A549 (cell line): ENCODE results near the gene RAP1B. TPM values are rescaled to one million over a fixed set of nuclear protein-coding genes. Genes with fewer than 3 reads are reported as not detected.

Experiments
- ATAC-seq, 2 experiments: fragments of 200-7000 bp in 1 of 2; fragments of >200 bp in 1 of 2; cut with Nextera tagmentation in 1 of 2; cut with Tn5 transposase in 1 of 2; 3 replicates each; pipeline versions ENCODE4 v1.8.0 to v1.9.1; 2018 to 2020; ENCODE audit warnings: mild to moderate bottlenecking in 1 of 2, moderate library complexity in 1 of 2
- CTCF ChIA-PET: fragments of 300-600 bp; sonication (Branson Sonifier 250); formaldehyde crosslinking; extraction: SDS; loops from one replicate; lab custom pipeline; 2021; ENCODE audit warnings: antibody characterized with exemption, inconsistent platforms; lab: Yijun Ruan, JAX
- POLR2A ChIA-PET: fragments of 350-600 bp; formaldehyde crosslinking; extraction: SDS; loops from one replicate; lab custom pipeline; 2021; ENCODE audit warnings: antibody characterized with exemption, inconsistent platforms; lab: Yijun Ruan, JAX
- DNase-seq, 2 experiments: peaks; one replicate each; pipeline versions ENCODE4 v3.0.0 to v3.0.0-alpha.2; 2011 to 2016; ENCODE audit warnings: low read depth in 1 of 2, low spot score in 1 of 2
- FAIRE-seq: peaks from 2 replicates; lab custom pipeline; 2011; peaks lifted over from hg19 to GRCh38; lab: Jason Lieb, UNC
- H3K27ac ChIP-seq, 2 experiments: fragments of >200 bp; sonication (Bioruptor Twin); formaldehyde crosslinking; 3 replicates each; pipeline ENCODE4 v1.5.1; 2016 to 2017
- H3K4me1 ChIP-seq: fragments of >200 bp; sonication (Bioruptor Twin); formaldehyde crosslinking; 3 replicates; pipeline ENCODE4 v1.6.1; 2016
- H3K4me2 ChIP-seq: fragments of >200 bp; sonication (Bioruptor Twin); formaldehyde crosslinking; 3 replicates; pipeline ENCODE4 v1.6.1; 2016
- H3K4me3 ChIP-seq: fragments of >200 bp; sonication (Bioruptor Twin); formaldehyde crosslinking; 3 replicates; pipeline ENCODE4 v1.5.1; 2016
- H3K9me3 ChIP-seq: fragments of >200 bp; sonication (Bioruptor Twin); formaldehyde crosslinking; 3 replicates; pipeline ENCODE4 v1.6.1; 2016
- ATOH8 ChIP-seq: fragments of 250-450 bp; sonication (Bioruptor Pico); IDR thresholded peaks from 2 replicates; pipeline ENCODE4 v1.5.0; 2020; ENCODE audit warnings: low read depth, mild to moderate bottlenecking, moderate library complexity
- BCL3 ChIP-seq: fragments of >200 bp; sonication (Bioruptor Twin); formaldehyde crosslinking; IDR thresholded peaks from 3 replicates; pipeline ENCODE4 v1.6.1; 2016
- BHLHE40 ChIP-seq: IDR thresholded peaks from 2 replicates; pipeline ENCODE4 v1.6.1; 2012; ENCODE audit warnings: low read depth, low read length, inconsistent platforms
- CEBPB ChIP-seq, 2 experiments: fragments of >200 bp in 1 of 2; sonication (Bioruptor Twin) in 1 of 2; formaldehyde crosslinking in 1 of 2; IDR thresholded peaks; 2 replicates each; pipeline ENCODE4 v1.6.1; 2012 to 2016
- CHD2 ChIP-seq: fragments of 150-350 bp; IDR thresholded peaks from 2 replicates; pipeline ENCODE4 v1.6.1; 2014; ENCODE audit warnings: low read length; ENCODE audit not compliant: partially characterized antibody
- CHD4 ChIP-seq: fragments of 200-600 bp; sonication (generic); IDR thresholded peaks from 2 replicates; pipeline ENCODE4 v1.6.1; 2016; ENCODE audit warnings: antibody characterized with exemption, mild to moderate bottlenecking, borderline replicate concordance
- EHF ChIP-seq: fragments of 250-450 bp; sonication (Bioruptor Pico); IDR thresholded peaks from 2 replicates; pipeline ENCODE4 v1.5.0; 2020; ENCODE audit warnings: mild to moderate bottlenecking
- HES2 ChIP-seq: fragments of >200 bp; sonication (Bioruptor Twin); formaldehyde crosslinking; IDR thresholded peaks from 2 replicates; pipeline ENCODE4 v1.6.1; 2016
- HMGXB4 ChIP-seq: fragments of 250-450 bp; sonication (Bioruptor Pico); IDR thresholded peaks from 2 replicates; pipeline ENCODE4 v1.5.0; 2021; ENCODE audit warnings: mild to moderate bottlenecking, moderate library complexity, borderline replicate concordance
- HOXB13 ChIP-seq: fragments of 250-450 bp; sonication (Bioruptor Pico); IDR thresholded peaks from 2 replicates; pipeline ENCODE4 v1.5.0; 2020; ENCODE audit warnings: low read depth, mild to moderate bottlenecking, moderate library complexity
- JUNB ChIP-seq: fragments of >200 bp; sonication (Bioruptor Twin); formaldehyde crosslinking; IDR thresholded peaks from 2 replicates; pipeline ENCODE4 v1.6.1; 2016
- NFE2L2 ChIP-seq: fragments of 150-350 bp; conservative IDR thresholded peaks from 2 replicates; pipeline ENCODE4 v1.6.1; 2014; ENCODE audit warnings: low read length
- NPAS2 ChIP-seq: fragments of 250-450 bp; sonication (Bioruptor Pico); IDR thresholded peaks from 2 replicates; pipeline ENCODE4 v1.8.0; 2022; ENCODE audit warnings: mild to moderate bottlenecking, moderate library complexity, borderline replicate concordance
- NR3C1 ChIP-seq: fragments of >200 bp; sonication (Bioruptor Twin); formaldehyde crosslinking; IDR thresholded peaks from 3 replicates; pipeline ENCODE4 v1.6.1; 2017
- PHF8 ChIP-seq: fragments of 200-600 bp; sonication (generic); IDR thresholded peaks from 2 replicates; pipeline ENCODE4 v1.6.1; 2016; ENCODE audit warnings: low read depth, mild to moderate bottlenecking, antibody characterized with exemption, moderate library complexity, borderline replicate concordance
- POLR2AphosphoS2 ChIP-seq: conservative IDR thresholded peaks from 2 replicates; pipeline ENCODE4 v1.6.1; 2012; ENCODE audit warnings: low read length, improper control_type of control experiment, inconsistent platforms
- RARB ChIP-seq: fragments of 250-450 bp; sonication (Bioruptor Pico); IDR thresholded peaks from 2 replicates; pipeline ENCODE4 v1.8.0; 2021; ENCODE audit warnings: mild to moderate bottlenecking, moderate library complexity
- RCOR1 ChIP-seq: fragments of 150-350 bp; IDR thresholded peaks from 2 replicates; pipeline ENCODE4 v1.6.1; 2014; ENCODE audit warnings: antibody characterized with exemption, low read length, low read depth
- REST ChIP-seq: fragments of 200-600 bp; sonication (generic); IDR thresholded peaks from 2 replicates; pipeline ENCODE4 v1.6.1; 2016; ENCODE audit warnings: antibody characterized with exemption, mild to moderate bottlenecking, moderate library complexity
- RNF2 ChIP-seq: fragments of 200-600 bp; sonication (generic); IDR thresholded peaks from 2 replicates; pipeline ENCODE4 v1.6.1; 2016; ENCODE audit warnings: low read depth, mild to moderate bottlenecking, antibody characterized with exemption, moderate library complexity, borderline replicate concordance
- TFCP2L1 ChIP-seq: fragments of 250-450 bp; sonication (Bioruptor Pico); IDR thresholded peaks from 2 replicates; pipeline ENCODE4 v1.5.0; 2021; ENCODE audit warnings: mild to moderate bottlenecking
- ZC3H11A ChIP-seq: fragments of 450-650 bp; IDR thresholded peaks from 2 replicates; pipeline ENCODE4 v1.6.1; 2014; ENCODE audit warnings: antibody characterized with exemption, mild to moderate bottlenecking
- WGBS: methylation state at CpG from one replicate; pipeline ENCODE4 v1.1.6; 2017; ENCODE audit errors: missing lambda C conversion rate; 5-methylcytosine and 5-hydroxymethylcytosine counted together
- polyA plus RNA-seq, 4 experiments: library from polyadenylated mRNA; depleted of rRNA in 3 of 4; stranded (reverse); fragments of >200 nt; fragmentation: RNase III in 1 of 4; extraction: RNeasy Plus Mini Kit Qiagen cat#74134 plus additional on column Dnase treatment in 1 of 4; gene quantifications; 2 replicates in 3 of 4; 3 replicates in 1 of 4; pipeline ENCODE4 v1.2.3, GENCODE V29; 2011 to 2017

RAP1B gene
- polyA plus RNA-seq, 2 of the 4 experiments (the other 2 are of a cell fraction): 196 to 305 TPM

DNA sequence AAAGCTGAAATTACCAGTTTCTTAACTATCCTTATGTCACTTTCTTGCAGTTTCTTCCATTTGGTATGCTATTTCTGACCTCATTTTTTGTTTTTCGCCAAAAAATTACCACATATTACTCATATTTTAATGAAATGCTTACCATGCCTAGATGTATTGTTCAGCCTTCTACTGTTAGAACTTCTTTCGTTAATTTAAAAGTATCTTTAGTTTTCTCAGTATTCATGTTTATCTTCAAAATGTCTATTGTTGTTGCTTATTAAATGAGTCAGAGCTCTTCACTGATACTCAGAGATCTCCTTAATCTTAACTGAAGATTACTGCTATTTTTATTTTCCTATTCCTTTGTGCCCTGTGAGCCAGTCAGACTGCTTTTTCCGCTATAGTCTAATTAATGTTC lies 20.5 kb downstream of the RAP1B start:
- ChIA-PET CTCF (interaction anchor here (0.6 kb wide), 1 partner anchor 590 kb away, joined by 3 read pairs; no protein-coding TSS in a partner anchor), POLR2A (no interaction called here)
- 89% methylated on average over 3 of the region's 3 CpGs for WGBS
- TF ChIP-seq NR3C1 (no peak), POLR2AphosphoS2 (no peak), ATOH8 (CRISPR knock-in tag) (no peak), BCL3 (no peak), HES2 (no peak), HMGXB4 (CRISPR knock-in tag) (no peak), NFE2L2 (no peak), RARB (CRISPR knock-in tag) (no peak), JUNB (no peak), CHD2 (no peak), BHLHE40 (no peak), CHD4 (no peak), PHF8 (no peak), REST (no peak), TFCP2L1 (CRISPR knock-in tag) (no peak)
- Histone ChIP-seq H3K27ac (no peak overlapping the region), H3K9me3 (peaks cover 10% of the 10 kb centered on the region), H3K4me3 (no peak overlapping the region), H3K4me1 (peaks cover 14% of the 10 kb centered on the region), H3K4me2 (no peak overlapping the region)
- FAIRE-seq (no peak), DNase-seq (no peak), ATAC-seq (no peak)

- no peak overlapping the region for H3K4me3 ChIP-seq
- ATAC-seq (no peak), DNase-seq (no peak), FAIRE-seq (no peak)
- POLR2A ChIA-PET: no interaction called here
- CTCF ChIA-PET: no interaction called here
- peaks cover 22% of the 10 kb centered on the region for H3K4me1 ChIP-seq
- no peak overlapping the region for H3K27ac ChIP-seq
- H3K9me3 ChIP-seq: peaks cover 6% of the 10 kb centered on the region
- H3K4me2 ChIP-seq: no peak overlapping the region
- TF ChIP-seq NR3C1 (no peak), CEBPB (IDR thresholded peaks at IDR 0.05) (no peak), RCOR1 (no peak), PHF8 (no peak), EHF (CRISPR knock-in tag) (no peak), ZC3H11A (no peak), RNF2 (no peak), RARB (CRISPR knock-in tag) (no peak), HOXB13 (CRISPR knock-in tag) (no peak), HMGXB4 (CRISPR knock-in tag) (no peak), JUNB (no peak), NPAS2 (no peak), NFE2L2 (no peak)
Observed at GRCh38 chr12:68632486-68632885, 21.8 kb downstream of the RAP1B start.
